Activated effector memory CD4-positive, alpha-beta T cell treated with Interleukin-2 at 50 U/mL for 16 hours (primary cell): Measurements from ENCODE around the gene SCD5.

Experiments used
- DNase-seq: peaks from one replicate; pipeline ENCODE4 v3.0.0-alpha.2; 2020

SCD5 gene

DNA sequence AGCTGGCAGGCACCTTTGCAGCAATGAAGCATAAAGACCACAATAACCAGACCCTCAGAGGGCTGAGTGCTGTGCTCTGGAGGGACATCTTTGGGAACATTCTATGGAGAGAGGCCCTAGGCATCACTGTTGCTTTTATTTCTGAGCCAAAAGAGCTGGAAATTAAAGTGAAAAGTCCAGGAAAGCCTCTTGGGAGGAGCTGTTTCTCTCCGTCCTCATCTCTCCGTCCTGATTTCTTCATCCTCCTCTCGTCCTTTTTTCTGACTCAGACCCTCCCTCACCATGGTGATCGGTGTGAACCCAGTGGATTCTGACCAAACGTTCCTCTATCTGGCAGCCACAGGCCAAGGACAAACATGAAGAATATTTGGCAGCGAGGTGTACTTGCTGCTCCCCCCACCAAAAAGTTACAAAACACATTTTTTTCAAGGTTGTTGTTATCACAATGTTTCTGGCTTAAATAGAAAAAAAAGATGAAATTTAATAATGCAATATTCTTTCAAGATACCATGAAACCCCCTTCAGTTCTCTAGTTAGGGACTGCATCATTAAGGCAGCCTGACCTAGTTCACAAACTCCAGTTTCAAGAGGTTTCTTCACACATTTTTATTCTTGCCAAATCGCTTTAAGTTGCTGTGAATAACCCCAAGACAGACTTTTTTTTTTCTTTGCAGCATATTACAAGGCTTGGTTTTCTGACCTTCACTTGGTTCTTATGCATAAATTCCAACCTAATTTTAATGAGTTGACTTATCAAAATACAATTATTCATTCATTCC, 80.2 kb downstream of the SCD5 start:
- DNase-seq, result no peak

DNA sequence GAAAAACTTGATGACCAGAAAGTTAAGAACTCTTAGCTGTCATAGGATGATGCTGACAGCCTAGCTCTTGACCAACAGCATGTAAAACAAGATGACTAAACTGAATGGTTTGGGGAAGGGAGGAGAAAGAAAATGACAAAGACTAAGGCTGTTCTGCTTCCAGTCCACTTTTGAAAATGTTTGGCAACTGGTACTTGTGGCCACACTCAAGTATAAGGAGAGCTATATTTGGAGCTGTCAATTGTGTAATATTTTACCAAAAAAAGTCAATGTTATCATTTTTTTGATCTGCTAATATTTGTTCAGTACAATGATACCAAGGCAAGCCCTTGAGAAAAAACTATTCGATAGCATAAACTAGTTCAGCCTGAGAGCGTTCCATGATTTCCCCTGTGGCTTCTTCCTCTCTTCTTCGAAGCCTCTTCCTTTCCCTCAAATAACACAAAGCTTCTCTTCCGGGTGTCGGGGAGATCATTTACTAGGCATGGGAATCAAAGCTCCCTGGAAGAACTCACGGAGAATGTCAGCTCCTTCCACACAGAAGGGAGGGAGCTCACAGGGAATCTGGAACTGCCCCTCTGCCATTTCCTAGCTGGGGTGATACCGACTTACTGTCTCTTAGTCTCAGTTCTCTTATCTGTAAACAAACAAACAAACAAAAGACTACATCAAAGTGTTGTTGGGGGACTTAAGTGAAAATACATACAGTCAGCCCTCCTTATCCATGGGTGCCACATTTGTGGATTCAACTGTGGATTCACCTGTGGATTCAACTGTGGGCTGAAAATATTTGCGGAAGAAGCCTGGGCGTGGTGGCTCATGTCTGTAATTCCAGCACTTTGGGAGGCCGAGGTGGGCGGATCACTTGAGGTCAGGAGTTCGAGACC, 82.6 kb downstream of the SCD5 start:
- DNase-seq, result no peak

DNA sequence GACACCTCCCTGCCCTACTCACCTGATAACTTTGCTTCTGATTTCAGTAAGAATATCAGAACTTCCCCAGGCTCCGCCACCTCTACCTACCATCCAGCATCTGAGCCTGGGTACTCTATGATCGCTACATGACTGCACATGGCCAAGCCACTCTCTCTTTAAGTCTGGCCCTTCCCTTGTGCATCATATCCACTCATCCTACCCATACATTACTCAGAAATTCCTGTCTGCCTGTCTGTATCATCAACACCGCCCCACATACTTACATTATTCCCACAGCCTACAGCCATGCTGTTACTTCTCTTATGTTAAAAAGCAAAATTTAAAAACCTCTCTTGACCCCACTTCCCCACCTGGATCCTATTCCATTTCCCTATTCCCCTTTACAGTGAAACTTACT, 84.7 kb downstream of the SCD5 start:
- no peak for DNase-seq

DNA sequence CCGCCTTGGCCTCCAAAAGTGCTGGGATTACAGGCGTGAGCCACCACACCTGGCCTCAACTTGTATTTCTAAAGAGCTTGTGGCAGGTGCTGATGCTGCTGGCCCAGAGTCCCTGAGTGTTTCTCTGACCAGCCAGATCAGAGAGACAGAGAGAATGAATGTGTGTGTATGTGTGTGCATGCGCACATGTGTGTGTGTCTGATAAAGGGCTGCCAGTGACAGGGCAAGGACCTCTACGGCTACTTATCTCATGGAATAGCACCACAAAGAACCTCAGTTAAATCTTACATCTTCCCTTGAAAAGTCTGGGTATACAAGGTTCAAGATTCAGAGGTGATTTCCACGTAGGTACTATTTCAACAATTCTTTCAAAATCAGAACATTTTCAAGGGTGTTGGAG, 86.0 kb downstream of the SCD5 start:
- no peak for DNase-seq

DNA sequence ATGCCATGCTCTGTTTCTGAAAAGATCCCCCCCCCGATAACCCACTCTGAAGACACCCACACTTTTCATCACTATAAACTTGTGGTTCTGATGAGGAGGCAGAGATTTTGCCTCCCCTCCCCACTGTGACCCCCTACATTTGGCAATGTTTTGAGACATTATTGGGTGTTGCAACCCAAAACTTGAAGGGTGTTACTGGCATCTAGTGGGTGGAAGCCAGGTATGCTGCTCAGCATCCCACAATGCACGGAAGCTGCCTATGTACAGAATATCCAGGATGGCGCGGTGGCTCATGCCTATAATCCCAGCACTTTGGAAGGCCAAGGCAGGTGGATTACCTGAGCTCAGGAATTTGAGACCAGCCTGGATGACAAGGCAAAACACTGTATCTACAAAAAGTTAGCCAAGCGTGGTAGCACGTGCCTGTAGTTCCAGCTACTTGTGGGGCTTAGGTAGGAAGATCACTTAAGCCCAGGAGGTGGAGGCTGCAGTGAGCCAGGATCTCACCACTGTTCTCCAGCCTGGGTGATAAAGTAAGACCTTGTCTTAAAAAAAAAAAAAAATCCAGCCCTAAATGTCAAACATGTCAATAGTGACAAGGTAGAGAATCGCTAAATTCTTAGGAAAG, 87.3 kb downstream of the SCD5 start:
- no peak for DNase-seq

DNA sequence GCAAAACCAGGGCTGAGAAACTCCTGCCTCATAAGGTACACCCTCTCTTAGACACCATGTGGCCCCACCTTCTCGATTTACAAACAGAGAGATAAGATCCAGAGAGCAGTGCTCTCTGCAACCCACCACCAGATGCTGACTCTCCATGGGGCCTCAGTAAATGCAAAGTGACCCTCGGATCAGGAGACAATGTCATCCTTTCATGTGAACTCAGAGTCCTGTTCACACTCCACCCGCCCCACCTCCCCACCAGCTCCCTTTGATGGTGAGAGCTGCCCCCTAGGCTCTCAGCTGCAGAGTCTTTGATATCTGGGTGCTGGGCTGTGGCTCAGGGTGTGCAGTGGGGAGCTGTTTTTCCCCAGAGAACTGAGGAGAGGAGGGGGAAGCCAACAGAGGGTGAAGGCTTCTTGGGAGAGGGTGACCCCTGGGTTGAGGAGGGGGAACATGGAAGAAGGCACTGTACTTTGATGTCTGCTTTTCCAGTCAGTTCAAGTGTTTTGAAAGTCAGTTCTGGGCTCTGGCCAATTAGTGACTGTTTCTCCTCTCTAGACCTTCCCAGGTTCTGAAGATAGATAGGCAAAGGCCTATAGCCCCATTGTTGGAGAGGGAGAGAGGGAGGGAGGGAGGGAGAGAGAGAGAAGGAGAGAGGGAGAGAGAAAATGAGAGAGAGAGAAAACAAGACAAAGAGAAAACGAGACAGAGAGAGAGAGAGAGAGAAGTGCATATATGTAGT, 88.2 kb downstream of the SCD5 start:
- DNase-seq, result no peak

DNA sequence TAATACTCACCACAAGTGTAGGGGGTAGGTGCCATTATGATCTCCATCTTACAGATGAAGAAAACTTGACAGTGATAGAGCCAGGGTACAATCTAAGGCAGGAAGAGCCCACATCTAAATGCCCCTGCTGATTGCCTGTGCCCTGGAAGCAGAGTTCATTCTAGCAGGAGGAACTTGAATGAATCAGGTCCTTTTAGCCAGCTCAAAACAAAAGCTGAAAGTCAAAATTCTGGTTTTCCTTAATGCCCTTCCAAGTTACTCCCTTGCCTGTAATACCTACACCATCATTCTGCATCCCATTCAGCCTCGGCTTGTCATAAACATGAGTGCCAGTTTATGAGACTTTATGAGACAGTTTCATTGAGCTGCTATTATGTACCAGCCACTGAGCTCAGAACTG, 89.6 kb downstream of the SCD5 start:
- DNase-seq, result no peak

DNA sequence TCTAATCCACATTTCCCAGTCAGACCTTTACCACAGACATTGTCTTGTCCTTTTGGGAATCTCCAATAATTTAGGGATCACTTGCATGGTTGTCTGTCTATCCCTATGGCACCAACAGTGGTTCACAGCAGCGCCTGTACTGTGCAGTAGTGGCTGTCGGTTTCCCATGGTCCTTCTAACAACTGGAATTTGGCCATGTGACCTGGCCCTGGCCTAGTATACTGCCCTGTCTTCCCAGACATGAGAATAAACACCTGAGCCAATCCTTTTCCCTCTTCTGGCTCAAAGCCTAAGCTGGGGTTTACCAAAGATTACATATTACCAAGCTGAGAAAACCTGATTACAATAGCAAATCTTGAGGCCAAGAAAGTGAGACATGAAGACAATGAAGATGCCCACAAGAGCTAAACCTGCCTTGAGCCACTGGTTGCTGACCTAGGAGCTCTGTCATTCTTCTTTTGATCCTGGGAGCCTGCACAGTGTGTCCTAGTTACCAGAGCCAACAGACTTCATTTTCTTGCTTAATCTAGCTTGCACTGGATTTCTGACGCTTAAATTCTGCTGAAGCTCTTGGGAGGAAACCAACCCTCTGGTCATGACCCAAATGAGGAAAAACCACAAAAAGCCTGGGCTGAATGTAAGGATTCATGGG, 92.1 kb downstream of the SCD5 start:
- no peak for DNase-seq

DNA sequence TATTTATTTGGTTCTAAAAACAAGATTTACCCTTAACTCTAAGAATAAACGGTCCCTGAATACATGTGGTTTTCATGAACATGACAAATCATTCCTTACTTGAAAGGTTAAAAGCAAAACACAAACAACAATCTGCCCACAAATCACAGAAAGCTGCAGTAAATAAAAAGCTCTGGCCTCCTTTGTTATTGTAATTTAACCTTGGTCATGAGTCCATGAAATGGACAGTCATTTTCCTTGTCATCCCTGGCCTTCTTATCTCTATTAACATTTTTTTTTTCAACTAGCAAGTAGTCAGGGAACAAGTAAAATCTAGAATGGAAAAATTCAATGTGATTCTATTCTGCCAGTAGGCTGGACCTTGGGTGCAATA, 92.7 kb downstream of the SCD5 start:
- DNase-seq, result no peak

DNA sequence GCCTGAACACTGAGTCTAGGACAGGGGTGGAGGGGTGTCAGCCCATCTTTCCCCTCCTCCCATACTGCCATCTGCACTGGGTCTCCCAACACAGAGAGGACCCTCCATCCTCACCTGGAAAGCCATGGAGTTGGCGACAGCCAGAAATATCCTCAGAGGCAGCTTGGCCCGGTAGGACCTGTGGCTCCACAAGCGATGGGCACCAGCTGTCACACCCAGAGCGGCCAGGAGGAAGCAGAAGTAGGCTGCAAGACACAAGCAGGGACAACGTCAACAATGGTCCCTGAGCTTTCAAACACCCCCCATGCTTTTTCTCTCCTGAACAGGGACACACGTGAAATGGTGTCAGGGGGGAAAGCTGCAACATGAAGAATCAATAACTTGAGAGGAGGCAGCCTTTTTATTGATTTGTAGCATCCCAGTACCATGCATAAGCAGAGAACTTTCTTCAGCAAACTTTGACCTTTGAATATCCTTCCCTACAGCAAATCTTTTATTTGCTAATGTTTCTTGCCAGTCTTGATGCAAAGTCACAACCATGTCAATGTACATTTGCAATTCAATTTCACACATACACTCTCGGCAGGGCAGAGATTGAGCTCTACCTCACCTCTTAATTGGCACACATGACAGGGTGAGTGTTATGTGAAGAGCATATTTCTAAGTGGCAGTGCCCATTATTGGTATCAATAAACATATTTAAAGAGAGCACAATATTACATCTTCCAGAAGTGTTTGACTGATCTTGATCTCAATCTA, 93.2 kb downstream of the SCD5 start:
- DNase-seq, result no peak

DNA sequence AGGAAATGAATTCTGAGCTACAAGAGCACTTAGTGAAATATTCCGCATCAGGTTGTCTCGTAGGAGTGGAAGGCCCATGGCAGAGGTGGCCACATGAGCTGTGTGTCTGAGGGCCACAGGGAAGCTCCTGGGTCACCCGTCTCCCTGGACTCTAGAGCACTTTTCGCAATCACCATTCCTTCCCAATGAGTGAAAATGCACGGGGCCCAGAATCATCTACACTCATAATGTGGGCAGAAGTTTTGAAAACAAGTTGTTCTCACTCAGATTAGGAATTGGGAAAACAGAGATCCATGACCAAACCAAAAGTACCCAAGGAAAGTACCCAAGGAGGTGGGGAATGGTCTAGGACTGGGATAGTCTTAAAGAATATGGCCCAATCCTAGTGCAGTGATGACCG, 94.4 kb downstream of the SCD5 start:
- no peak for DNase-seq

DNA sequence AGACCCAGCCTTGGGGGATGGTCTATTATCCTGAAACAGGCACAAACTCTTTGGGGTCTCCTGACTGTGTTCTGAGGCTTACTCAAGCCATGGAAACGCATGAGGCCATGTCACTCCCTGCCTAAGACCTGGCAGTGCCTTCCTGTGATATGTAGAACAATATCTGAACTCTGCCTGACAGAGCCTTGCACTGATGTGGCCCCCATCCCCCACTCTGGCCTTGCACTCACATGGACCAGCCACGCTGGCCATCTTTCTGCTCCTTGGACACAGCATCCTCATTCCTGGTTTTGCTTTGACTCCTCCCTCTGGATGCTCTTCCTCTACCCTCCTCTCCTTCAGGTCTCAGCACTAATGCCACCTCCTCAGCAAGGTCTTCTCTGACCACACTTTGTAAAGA, 100.2 kb downstream of the SCD5 start:
- no peak for DNase-seq

DNA sequence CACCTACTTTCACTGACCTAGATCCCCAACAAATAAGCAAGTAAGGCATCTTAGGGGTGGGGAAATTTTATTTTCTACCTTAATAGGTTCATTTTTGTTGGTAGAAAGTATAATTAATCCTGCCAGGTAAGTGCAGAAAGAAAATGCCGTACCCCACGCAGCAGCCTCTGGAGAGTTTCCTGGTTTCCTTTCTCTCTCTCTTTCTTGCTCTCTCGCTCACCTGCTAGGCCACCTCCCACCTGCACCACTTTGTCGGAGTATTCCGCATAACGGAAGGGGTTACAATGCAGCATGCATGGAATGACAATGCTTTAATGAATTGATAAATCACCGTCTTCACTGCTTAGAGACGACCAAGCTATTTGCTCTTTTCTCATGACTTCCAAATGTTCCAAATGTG, 101.0 kb downstream of the SCD5 start:
- no peak for DNase-seq

DNA sequence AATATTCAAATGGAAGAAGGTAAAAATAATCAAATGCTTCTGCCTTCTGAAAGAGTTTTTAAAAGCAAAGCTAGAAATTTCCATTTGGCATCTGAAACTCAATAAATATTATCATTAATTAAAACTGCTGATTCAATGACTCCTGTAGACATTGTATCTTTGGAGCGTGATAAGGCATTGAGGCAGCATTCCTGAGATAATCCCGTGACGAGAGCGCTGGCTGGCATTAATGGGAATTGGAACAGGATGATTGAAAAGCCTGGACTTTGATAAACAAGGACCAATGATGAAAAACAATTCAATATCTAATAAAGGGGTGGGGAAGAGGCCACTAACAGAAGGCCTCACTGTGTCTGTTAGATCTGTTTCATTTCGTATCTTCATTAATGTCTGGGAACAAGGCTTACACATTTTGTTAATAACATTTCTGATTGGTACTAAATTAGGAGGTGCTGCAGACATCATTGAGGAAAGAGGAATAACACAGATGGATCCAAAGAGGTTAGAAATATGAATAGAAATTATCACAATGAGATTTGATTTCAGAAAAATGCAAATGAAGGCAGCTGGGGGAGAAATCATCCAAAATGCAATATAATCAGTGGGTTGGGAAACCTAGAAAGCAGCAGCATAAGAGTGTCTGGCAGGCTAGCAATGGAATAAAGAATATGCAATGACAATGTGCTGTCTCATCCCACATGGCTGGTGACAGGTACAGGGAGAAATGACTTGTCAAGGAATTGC, 102.3 kb downstream of the SCD5 start:
- no peak for DNase-seq

DNA sequence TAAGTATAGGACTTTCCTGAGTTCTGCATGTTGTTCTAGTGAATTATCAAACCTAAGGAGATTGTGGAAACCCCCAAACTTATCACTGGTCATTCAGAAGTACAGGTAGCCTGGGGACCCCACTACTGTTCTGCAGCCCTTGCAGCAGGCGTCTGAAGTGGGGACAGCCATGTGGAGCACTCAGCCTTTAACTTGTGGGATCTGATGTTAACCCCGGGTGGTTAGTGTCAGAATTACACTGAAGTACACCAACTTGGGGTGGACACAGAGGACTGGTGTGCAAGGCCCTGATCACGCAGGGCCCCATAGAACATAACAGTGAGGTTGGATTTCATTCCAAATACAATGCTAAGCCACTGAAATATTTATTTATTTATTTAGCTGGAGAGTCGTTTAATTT, 103.7 kb downstream of the SCD5 start:
- DNase-seq, result no peak

DNA sequence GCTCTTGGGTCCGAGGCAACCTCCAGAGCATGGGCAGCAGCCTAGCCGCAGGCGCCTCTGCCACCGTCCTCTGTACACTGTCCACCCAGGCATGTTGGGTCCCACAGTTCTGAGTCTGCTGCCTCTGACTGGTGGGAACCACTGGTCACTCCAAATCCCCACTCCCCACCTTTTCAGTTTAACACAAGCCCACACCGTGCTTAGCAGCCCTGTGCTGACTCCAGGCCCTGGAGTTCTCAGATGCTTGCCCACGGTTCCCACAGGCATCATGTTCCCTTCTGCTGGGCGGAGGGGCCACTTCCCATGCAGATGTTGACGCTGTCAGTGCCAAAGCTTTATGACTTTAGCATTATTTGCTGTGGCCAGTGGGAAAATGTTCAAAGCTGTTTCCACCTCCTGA, 104.5 kb downstream of the SCD5 start:
- no peak for DNase-seq

DNA sequence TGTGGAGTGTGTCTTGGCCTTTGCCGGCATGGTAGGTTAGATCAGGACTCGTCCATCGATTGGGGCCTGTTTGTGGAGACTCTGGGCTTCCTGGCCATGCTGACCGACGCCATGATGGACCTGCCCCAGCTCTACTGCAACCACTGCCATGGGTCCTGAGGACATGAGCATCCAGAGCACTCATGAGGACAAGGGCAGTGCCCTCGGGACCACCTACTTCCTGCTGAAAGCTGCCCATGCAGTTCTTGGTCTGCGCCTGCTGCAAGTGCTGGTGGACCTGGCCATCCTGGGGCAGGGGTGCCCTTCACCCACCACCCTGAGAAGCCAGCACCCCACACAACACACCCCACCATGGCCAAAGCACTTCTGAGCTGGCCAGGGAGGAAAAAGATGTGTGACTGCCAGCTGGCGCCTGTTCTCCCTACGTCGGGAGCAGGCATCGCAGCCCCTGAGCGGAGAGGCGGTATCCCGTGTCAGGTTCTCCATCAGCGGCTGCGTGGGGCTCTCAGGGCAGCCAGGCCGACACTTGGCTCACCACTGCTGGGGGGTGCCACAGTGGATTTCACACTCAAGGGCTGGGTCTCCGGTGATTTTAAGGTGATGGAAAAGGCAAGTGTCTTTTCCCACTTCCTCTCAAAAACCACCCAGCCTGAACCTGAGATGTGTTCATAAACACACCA, 106.4 kb downstream of the SCD5 start:
- no peak for DNase-seq

DNA sequence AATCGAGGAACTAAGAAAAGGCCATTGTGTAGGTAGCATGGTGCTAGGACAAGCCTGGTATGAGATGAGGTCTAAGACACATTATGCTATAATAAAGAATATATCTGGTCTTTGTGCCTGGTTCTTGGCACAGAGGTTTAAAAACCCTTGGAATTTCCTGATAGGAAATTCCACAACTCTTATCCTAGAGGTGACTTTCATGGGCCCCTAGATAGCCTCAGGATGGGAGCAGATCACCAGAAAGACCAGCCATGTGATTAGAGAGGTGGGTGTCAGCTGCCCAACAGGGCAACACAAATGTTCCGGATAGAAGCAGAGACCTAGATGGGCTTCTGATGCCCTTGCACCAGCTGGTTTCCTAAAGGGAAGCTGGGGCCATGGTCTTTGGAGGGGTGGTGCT, 107.2 kb downstream of the SCD5 start:
- DNase-seq, result no peak

DNA sequence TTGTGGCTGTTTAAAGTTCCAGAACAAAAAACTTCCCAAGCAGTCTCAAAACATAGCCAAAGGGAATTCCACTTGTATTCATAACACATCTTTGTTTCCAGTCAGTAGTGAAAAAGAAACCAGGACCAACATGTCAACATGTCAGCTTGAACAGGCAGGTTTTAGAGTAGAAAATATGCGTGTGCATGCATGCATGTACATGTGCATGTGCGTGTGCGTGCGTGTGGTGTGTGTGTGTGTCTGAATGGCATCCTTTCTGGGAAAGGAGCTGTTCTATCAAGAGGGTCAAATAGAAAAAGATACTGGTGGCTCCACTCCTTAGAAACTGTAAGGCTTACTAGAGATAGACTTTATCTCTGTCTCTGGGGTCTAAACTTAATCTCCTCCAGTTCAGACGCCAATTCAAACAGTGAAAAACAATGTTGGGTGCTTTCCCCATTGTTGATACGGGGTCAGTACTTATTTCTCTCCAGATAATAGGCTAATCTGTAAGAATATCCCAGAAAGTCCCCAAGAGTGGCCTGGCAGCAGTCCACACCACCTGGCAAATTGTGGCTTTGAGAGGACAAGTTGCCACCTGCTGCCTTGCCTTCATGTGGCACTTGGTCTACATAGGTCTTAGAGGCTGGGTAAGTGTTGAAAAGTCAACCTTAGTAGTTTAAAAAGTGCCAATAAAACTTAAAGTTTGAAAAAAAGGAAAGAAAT, 110.4 kb downstream of the SCD5 start:
- DNase-seq, result no peak

DNA sequence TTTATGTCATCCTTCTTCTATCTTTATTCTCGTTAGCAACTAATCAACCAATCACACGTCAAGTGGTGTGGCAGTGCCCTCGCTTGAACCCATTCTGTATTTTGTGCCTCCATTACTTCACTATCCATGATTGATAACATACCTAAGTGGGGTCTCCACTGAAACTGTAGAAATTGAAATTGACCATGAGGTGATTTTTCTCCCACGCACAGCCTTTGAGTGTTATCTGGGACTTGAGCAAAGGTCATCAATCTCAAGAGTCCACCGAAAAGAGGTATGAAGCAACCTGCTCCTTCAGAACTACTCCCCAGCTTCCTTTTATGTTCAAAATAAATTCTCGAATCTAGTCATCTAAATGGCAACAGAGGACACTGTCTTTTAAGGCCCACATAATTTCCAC, 111.1 kb downstream of the SCD5 start:
- DNase-seq, result no peak
